Occipital lobe (tissue), 2 donors: ENCODE measurements around the gene MGARP. TPM values are rescaled to one million over a fixed set of nuclear protein-coding genes. Genes with fewer than 3 reads are reported as not detected.
"Not testable (repeated sequence)": the region's sequence is repeated elsewhere in the genome, so short reads cannot be mapped to it uniquely, and the experiment has no call there.

Source experiments
- DNase-seq: peaks from one replicate; lab custom pipeline; 2025; lab: John Stamatoyannopoulos, UW
- total RNA-seq: library from RNA; depleted of rRNA; stranded (reverse); fragments of >200 nt; gene quantifications from one replicate; pipeline ENCODE4 v1.2.3, GENCODE V29; 2014

MGARP gene
- total RNA-seq, result 1.2 TPM

- DNase-seq, result peak; percentile 12
Observed at GRCh38 chr4:139279760-139280620, at the start of gene MGARP. Gene MGARP, minus strand, starts transcription at chr4:139280225. Its CDS starts 67 bp downstream, at chr4:139280158.

- no peak for DNase-seq
Observed at GRCh38 chr4:139329665-139330200, 49.7 kb upstream of the MGARP start.

GRCh38 chr4:139324620-139325019 lies 44.6 kb upstream of the MGARP start:
- no peak for DNase-seq

DNA sequence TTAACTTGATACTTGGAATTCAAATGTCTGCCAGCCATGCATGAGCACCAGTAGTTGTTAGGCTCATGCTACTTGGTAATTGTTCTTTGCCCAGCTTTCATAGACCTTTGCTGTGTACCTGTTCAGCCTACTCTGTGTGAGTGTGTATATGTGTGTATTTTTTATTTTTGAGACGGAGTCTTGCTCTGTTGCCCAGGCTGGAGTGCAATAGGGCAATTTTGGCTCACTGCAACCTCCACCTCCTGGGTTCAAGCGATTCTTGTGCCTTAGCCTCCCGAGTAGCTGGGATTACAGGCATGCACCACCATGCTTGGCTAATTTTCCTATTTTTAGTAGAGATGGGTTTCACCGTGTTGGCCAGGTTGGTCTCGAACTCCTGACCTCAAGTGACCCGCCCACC lies 42.5 kb upstream of the MGARP start:
- DNase-seq, result not testable (repeated sequence)

DNA sequence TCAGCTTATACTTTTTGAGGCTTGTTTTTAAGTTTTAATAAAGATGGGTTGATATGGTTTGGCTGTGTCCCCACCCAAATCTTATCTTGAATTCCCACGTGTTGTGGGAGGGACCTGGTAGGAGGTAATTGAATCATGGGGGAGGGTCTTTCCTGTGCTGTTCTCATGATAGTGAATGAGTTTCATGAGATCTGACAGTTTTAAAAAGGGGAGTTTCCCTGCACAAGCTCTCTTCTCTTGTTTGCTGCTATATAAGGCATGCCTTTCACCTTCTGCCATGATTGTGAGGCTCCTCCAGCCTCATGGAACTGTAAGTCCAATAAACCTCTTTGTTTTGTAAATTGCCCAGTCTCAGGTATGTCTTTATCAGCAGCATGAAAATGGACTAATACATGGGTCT lies 42.0 kb upstream of the MGARP start:
- DNase-seq, result not testable (repeated sequence)

- no peak for DNase-seq
Observed at GRCh38 chr4:139319571-139319970, 39.5 kb upstream of the MGARP start.

GRCh38 chr4:139317635-139318034 lies 37.6 kb upstream of the MGARP start:
- DNase-seq, result no peak

- no peak for DNase-seq
Observed at GRCh38 chr4:139316733-139317132, 36.7 kb upstream of the MGARP start.

DNA sequence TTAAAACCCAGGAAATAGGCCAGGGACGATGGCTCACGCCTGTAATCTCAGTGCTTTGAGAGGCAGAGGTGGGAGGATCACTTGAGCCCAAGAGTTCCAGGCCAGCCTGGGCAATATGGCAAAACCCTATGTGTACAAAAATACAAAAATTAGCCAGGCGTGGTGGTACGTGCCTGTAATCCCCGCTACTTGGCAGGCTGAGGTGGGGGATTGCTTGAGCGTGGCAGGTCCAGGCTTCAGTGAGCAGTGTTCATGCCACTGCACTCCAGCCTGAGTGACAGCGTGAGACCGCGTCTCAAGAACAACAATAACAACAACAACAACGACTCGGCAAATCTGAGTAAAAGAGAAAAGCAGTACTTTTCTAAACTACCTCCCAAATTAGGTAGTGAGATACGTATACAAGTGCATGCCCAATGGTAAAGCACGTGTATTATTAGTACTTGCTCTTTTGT lies 35.2 kb upstream of the MGARP start:
- no peak for DNase-seq

DNA sequence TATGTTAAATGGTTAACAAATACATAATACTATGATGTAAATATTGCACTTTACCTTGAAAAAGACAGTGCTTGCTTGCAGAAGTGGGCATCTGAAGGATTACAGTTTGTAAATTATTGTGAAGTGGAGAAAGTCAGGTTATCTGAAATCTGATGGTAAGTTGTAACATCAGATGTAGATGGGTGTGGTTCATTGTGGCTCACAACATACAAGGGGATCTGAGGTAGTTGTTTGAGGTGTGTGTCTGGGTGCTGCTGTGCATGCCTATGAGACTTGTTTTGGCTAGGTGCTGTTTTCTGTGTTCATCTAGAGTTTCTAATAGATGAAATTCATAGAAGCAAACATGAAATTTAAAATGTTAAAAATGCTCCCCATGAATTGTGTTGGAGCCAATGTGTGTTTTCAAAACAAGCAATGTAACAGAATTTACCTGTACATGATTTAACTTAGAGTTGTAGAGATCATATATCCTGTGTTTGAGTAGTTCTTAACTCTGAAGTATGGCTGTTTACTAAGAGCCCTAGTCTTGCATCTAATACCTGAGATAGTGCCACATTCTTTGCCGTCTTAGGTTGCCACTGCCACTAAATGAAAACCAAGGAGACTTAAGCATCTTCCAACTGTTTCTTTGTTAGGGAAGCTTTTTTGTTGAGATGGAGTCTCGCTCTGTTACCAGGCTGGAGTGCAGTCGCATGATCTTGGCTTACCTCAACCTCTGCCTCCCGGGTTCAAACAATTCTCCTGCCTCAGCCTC lies 34.2 kb upstream of the MGARP start:
- DNase-seq, result no peak

DNA sequence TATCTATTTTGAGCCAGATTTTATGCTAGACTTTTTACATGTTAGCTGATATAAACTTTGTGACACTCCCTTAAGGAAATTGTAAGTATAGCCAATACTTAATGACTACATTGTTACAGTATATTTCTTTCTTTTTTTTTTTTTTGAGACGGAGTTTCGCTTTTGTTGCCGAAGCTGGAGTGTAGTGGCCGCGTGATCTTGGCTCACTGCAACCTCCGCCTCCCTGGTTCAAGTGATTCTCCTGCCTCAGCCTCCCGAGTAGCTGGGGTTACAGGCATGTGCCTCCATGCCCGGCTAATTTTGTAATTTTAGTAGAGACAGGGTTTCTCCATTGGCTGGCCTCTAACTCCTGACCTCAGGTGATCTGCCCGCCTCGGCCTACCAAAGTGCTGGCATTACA lies 33.4 kb upstream of the MGARP start:
- DNase-seq, result not testable (repeated sequence)

DNA sequence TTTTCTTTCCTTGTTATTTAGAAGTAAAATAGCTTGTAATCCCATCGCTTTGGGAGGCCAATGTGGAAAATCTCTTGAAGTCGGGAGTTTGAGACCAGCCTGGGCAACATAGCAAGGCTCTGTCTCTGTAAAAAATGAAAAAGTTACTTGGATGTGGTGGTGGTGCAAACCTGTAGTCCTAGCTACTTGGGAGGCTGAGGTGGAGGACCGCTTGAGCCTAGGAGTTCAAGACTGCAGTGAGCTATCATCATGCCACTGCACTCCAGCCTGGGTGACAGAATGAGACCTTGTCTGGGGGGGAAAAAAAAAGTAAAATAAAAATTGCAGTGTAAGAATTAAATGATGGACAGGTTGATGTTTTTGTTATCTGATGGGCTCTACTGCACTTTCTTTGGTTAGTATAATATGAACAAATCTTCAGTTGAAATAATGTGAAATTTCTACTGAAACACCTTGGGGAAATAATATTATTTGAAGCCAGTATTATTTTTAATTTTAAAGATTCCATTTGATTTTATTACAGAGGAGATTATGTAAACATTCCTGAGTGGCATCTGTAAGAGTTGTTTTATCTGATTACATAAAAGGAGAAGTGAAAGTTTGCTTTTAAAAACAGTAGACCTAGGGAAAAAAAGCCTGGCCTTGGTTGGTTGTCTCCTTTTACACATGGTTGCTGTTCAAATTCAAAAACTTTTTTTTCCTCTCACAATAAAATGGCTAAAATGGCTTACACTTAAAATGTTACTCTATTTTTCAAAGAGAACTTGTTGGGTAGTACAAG lies 32.7 kb upstream of the MGARP start:
- DNase-seq, result no peak

DNA sequence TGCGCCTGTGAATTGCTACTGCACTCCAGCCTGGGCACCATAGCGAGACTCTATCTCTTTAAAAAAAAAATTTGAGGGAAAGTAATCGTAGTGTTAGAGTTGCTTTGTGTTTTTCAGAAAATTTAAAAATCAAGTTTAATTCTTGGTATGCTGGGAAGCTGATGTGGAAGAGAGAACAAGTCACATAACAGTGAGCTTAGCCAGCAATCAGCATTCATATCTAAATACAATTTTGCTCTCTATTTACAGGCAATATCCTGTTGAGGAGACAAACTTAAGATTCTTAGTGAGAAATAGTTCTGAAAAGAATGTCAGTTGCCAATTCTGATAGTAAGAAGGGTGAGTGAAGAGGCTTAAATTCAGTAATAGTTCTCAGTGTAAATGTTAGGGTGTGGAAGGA lies 31.9 kb upstream of the MGARP start:
- DNase-seq, result no peak

DNA sequence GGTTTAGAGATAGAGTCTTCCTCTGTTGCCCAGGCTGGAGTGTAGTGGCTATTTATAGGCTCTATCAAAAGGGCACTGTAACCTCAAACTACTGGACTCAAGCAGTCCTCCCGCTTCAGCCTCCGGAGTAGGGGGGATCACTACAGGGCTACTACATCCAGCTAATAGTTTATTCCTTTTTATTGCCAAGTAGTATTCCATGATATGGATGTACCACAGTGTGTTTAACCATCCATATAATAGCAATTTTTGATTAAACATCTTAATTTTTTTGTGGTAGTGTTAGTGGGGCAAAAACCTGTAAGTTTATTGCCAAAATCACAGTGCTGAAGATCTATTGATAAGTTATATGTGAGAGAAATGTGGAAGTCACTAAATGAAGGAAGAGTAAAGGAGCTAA lies 24.9 kb upstream of the MGARP start:
- no peak for DNase-seq

DNA sequence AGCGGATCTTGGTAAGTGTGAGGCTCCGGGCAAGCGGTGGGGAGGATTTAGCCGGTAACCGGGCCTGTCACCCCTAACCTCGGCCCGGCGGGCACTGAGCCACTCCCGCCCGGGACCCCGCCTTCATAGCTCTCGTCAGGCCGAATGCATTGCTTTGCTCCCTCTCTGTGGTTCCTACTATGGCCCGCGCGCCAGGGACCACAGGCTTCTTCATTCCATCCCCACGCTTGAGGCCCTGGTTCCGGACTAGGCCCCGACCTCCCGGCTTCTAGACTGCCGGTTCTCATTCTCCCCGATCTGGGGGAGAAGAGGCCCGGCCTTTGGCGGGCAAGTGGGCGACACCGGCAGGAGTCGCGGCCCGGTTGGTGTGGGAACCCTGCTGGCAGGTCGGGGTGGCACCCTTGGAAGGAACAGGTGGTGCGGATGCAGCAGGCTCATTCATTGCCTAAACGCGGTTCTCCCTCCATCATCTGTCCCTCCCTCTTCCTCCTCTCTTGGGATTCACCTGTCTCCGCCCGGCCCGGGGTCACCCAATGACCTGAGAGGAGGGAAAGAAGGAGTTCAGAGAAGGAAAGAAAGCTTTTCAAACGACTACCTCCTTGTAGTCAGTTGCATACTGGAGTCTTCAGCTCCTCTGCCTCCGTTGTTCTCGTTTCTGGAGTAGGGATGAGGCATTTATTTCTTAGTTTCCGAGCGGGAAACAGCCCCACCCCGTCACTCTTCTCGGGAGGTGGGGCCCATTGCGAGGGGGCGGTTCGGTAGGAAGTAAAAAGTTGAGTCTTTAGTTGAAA lies 22.0 kb upstream of the MGARP start, which contains the start of gene NDUFC1:
Gene NDUFC1, minus strand, starts transcription at position 657 of the 791 bp plus-strand sequence. CDS start 6,679 bp downstream, outside the sequence.
- peak; percentile 31 for DNase-seq

- peak; percentile 95 for DNase-seq
Observed at GRCh38 chr4:139301113-139301820, 21.2 kb upstream of the MGARP start, which contains the start of gene NAA15. Gene NAA15, plus strand, starts transcription at chr4:139301505. Its CDS starts 273 bp downstream, at chr4:139301778.

- DNase-seq, result peak; percentile 39
Observed at GRCh38 chr4:139300431-139301112, 20.5 kb upstream of the MGARP start.

- DNase-seq, result no peak
Observed at GRCh38 chr4:139299536-139299935, 19.5 kb upstream of the MGARP start.

GRCh38 chr4:139297001-139297410 lies 17.0 kb upstream of the MGARP start:
- DNase-seq, result no peak
